Omental fat pad (tissue), 4 donors: ENCODE results near the gene TRIM72. TPM values are rescaled to one million over a fixed set of nuclear protein-coding genes. Genes with fewer than 3 reads are reported as not detected.
"Not testable (repeated sequence)": the region's sequence is repeated elsewhere in the genome, so short reads cannot be mapped to it uniquely, and the experiment has no call there.

Experiments used
- ATAC-seq: fragments of 150-250 bp; one replicate; pipeline ENCODE4 v1.9.1; 2016; ENCODE audit warnings: mild to moderate bottlenecking, moderate library complexity; ENCODE audit not compliant: low FRiP score
- DNase-seq: peaks from one replicate; pipeline ENCODE4 v3.0.0-alpha.2; 2019; ENCODE audit warnings: low spot score
- total RNA-seq, 4 donors: library from RNA; depleted of rRNA; stranded (reverse); fragments of >200 nt; gene quantifications; one replicate each; pipeline ENCODE4 v1.1.0, GENCODE V29; 2016
- TF ChIP-seq, protein P1 (sequence below), 3 donors: fragments of 450-650 bp; IDR thresholded peaks; one replicate each; pipeline ENCODE4 v1.5.1; 2016 to 2017; ENCODE audit warnings: antibody characterized with exemption in 3 of 3, mild to moderate bottlenecking in 3 of 3, moderate library complexity in 2 of 3

Gene TRIM72, protein sequence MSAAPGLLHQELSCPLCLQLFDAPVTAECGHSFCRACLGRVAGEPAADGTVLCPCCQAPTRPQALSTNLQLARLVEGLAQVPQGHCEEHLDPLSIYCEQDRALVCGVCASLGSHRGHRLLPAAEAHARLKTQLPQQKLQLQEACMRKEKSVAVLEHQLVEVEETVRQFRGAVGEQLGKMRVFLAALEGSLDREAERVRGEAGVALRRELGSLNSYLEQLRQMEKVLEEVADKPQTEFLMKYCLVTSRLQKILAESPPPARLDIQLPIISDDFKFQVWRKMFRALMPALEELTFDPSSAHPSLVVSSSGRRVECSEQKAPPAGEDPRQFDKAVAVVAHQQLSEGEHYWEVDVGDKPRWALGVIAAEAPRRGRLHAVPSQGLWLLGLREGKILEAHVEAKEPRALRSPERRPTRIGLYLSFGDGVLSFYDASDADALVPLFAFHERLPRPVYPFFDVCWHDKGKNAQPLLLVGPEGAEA
- under 1 TPM in 1 of 4 donors, not detected in 3; 0.28 TPM for total RNA-seq

GRCh38 chr16:31213877-31214707 is at the start of gene TRIM72:
TRIM72 (plus strand) TSS chr16:31214119; CDS start chr16:31214739, 620 bp downstream.
- DNase-seq (no peak), ATAC-seq (no peak)
- TF ChIP-seq, protein P1, sequence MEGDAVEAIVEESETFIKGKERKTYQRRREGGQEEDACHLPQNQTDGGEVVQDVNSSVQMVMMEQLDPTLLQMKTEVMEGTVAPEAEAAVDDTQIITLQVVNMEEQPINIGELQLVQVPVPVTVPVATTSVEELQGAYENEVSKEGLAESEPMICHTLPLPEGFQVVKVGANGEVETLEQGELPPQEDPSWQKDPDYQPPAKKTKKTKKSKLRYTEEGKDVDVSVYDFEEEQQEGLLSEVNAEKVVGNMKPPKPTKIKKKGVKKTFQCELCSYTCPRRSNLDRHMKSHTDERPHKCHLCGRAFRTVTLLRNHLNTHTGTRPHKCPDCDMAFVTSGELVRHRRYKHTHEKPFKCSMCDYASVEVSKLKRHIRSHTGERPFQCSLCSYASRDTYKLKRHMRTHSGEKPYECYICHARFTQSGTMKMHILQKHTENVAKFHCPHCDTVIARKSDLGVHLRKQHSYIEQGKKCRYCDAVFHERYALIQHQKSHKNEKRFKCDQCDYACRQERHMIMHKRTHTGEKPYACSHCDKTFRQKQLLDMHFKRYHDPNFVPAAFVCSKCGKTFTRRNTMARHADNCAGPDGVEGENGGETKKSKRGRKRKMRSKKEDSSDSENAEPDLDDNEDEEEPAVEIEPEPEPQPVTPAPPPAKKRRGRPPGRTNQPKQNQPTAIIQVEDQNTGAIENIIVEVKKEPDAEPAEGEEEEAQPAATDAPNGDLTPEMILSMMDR (IDR thresholded peaks at IDR 0.05): no peak

DNA sequence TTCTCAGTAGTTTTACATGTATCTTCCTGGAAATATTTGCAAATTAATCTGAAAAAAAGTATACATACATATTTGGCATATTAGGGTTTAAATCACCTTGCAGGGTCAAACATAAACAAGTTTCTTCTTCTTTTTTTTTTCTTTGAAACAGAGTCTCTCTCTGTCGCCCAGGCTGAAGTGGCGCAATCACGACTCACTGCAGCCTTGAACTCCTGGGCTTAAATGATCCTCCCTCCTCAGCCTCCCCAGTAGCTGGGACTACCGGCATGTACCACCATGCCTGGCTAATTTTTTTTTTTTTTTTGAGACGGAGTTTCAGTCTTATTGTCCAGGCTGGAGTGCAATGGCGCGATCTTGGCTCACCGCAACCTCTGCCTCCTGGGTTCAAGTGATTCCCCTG is 46.6 kb upstream of the TRIM72 start:
- ATAC-seq: no peak
- no peak for DNase-seq
- TF ChIP-seq, protein P1 (IDR thresholded peaks at IDR 0.05): no peak

GRCh38 chr16:31168848-31169247 is 45.1 kb upstream of the TRIM72 start:
- no peak for ATAC-seq
- TF ChIP-seq, protein P1 (IDR thresholded peaks at IDR 0.05): no peak

DNA sequence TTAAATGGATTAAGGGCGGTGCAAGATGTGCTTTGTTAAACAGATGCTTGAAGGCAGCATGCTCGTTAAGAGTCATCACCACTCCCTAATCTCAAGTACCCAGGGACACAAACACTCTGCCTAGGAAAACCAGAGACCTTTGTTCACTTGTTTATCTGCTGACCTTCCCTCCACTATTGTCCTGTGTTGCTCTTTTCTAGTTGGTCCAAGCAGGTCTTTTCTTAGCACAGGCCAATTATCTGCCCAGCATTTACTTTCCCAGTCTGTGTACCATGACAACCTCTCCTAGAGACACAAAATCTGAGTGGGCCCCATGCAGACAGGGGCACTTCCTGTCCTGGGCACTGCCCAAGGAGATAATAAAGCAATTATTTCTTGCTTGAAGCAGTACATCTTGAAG is 43.9 kb upstream of the TRIM72 start:
- not testable (repeated sequence) for ATAC-seq, DNase-seq

More at GRCh38 chr16:31168848-31169247, 45.1 kb upstream of the TRIM72 start:
- DNase-seq: no peak

GRCh38 chr16:31177136-31177535 is 36.8 kb upstream of the TRIM72 start:
- TF ChIP-seq, protein P1 (IDR thresholded peaks at IDR 0.05): no peak
- no peak for DNase-seq
- no peak for ATAC-seq

GRCh38 chr16:31179219-31179746 is 34.6 kb upstream of the TRIM72 start:
- DNase-seq: no peak
- TF ChIP-seq, protein P1 (IDR thresholded peaks at IDR 0.05): no peak
- ATAC-seq: no peak
